ENCODE measurements around the gene NTN1.

Gene NTN1

GRCh38 chr17:9036336-9036735 is 15.0 kb downstream of the NTN1 start:
- no peak for DNase-seq (ENCODE audit: low read depth, low spot score)

- no peak for DNase-seq (ENCODE audit: low read depth, low spot score)
These were observed 16.4 kb downstream of the NTN1 start for GRCh38 chr17:9037736-9038135.

- DNase-seq (ENCODE audit: low read depth, low spot score), result no peak
These were observed 17.1 kb downstream of the NTN1 start for GRCh38 chr17:9038380-9038779.

- no peak for DNase-seq (ENCODE audit: low read depth, low spot score)
These were observed 23.6 kb downstream of the NTN1 start for GRCh38 chr17:9044772-9045463.

GRCh38 chr17:9050801-9051401 is 29.6 kb downstream of the NTN1 start:
- no peak for DNase-seq (ENCODE audit: low read depth, low spot score)

GRCh38 chr17:9051561-9051960 is 30.3 kb downstream of the NTN1 start:
- DNase-seq (ENCODE audit: low read depth, low spot score), result no peak

- no peak for DNase-seq (ENCODE audit: low read depth, low spot score)
These were observed 31.6 kb downstream of the NTN1 start for GRCh38 chr17:9052921-9053320.

- no peak for DNase-seq (ENCODE audit: low read depth, low spot score)
These were observed 32.1 kb downstream of the NTN1 start for GRCh38 chr17:9053406-9053805.

GRCh38 chr17:9054126-9054975 is 33.0 kb downstream of the NTN1 start:
- no peak for DNase-seq (ENCODE audit: low read depth, low spot score)

GRCh38 chr17:9055281-9055680 is 34.0 kb downstream of the NTN1 start:
- no peak for DNase-seq (ENCODE audit: low read depth, low spot score)

- DNase-seq (ENCODE audit: low read depth, low spot score), result no peak
These were observed 35.3 kb downstream of the NTN1 start for GRCh38 chr17:9056566-9056965.

GRCh38 chr17:9057310-9057709 is 36.0 kb downstream of the NTN1 start:
- no peak for DNase-seq (ENCODE audit: low read depth, low spot score)

GRCh38 chr17:9062399-9062902 is 41.1 kb downstream of the NTN1 start:
- no peak for DNase-seq (ENCODE audit: low read depth, low spot score)

- DNase-seq (ENCODE audit: low read depth, low spot score), result no peak
These were observed 43.1 kb downstream of the NTN1 start for GRCh38 chr17:9064311-9064834.

GRCh38 chr17:9071016-9071415 is 49.7 kb downstream of the NTN1 start:
- DNase-seq (ENCODE audit: low read depth, low spot score), result no peak

- no peak for DNase-seq (ENCODE audit: low read depth, low spot score)
These were observed 50.6 kb downstream of the NTN1 start for GRCh38 chr17:9071811-9072498.

- no peak for DNase-seq (ENCODE audit: low read depth, low spot score)
These were observed 51.5 kb downstream of the NTN1 start for GRCh38 chr17:9072696-9073339.

GRCh38 chr17:9074131-9074530 is 52.8 kb downstream of the NTN1 start:
- DNase-seq (ENCODE audit: low read depth, low spot score), result no peak

- DNase-seq (ENCODE audit: low read depth, low spot score), result no peak
These were observed 58.3 kb downstream of the NTN1 start for GRCh38 chr17:9079461-9080103.

- no peak for DNase-seq (ENCODE audit: low read depth, low spot score)
These were observed 59.1 kb downstream of the NTN1 start for GRCh38 chr17:9080296-9080914.

Measured in brain pericyte (primary cell).